Brain microvascular endothelial cell (primary cell): ENCODE measurements around the gene NOTCH1.
"Not testable (repeated sequence)": the region's sequence is repeated elsewhere in the genome, so short reads cannot be mapped to it uniquely, and the experiment has no call there.

Source experiments
- DNase-seq: peaks from one replicate; pipeline ENCODE4 v3.0.0-alpha.2; 2020
- H3K27ac ChIP-seq: fragments of 250-450 bp; sonication (Bioruptor Pico); 2 replicates; pipeline ENCODE4 v1.5.1; 2020; ENCODE audit warnings: mild to moderate bottlenecking, moderate library complexity
- H3K27me3 ChIP-seq: fragments of 250-450 bp; sonication (Bioruptor Pico); replicated peaks from 2 replicates; pipeline ENCODE4 v1.5.1; 2020; ENCODE audit warnings: mild to moderate bottlenecking
- H3K36me3 ChIP-seq: fragments of 250-450 bp; sonication (Bioruptor Pico); replicated peaks from 2 replicates; pipeline ENCODE4 v1.5.1; 2020; ENCODE audit warnings: mild to moderate bottlenecking
- H3K4me3 ChIP-seq: 2 replicates; pipeline ENCODE4 v1.5.1; 2011; ENCODE audit warnings: low read depth, mild to moderate bottlenecking, control low read depth, low read length, moderate library complexity
- CTCF ChIP-seq: IDR thresholded peaks from 2 replicates; pipeline ENCODE4 v1.5.1; 2011; ENCODE audit warnings: low read depth, mild to moderate bottlenecking, moderate library complexity, low read length, control low read depth, inconsistent platforms; ENCODE audit errors: missing control alignments
- in situ Hi-C: cut with HindIII; loops from 2 replicates; pipeline ENCODE4 v1.10.0; 2017; ENCODE audit warnings: low sequenced_read_pairs, low pct_ligation_motif_present

NOTCH1 gene

GRCh38 chr9:136561779-136562178, 15.9 kb upstream of the NOTCH1 start:
- H3K4me3 ChIP-seq = no peak overlapping the region
- in situ Hi-C loops = no loop called here
- TF ChIP-seq CTCF = no peak
- H3K27ac ChIP-seq = no peak overlapping the region
- H3K27me3 ChIP-seq = no peaks in the 10 kb centered on the region
- no peaks in the 10 kb centered on the region for H3K36me3 ChIP-seq
- no peak for DNase-seq

GRCh38 chr9:136560586-136560985, 14.7 kb upstream of the NOTCH1 start:
- in situ Hi-C loops = no loop called here
- no peak overlapping the region for H3K4me3 ChIP-seq
- TF ChIP-seq CTCF = no peak
- DNase-seq = no peak
- H3K27ac ChIP-seq = no peak overlapping the region
- H3K36me3 ChIP-seq = no peaks in the 10 kb centered on the region
- H3K27me3 ChIP-seq = no peaks in the 10 kb centered on the region

GRCh38 chr9:136559371-136559770, 13.5 kb upstream of the NOTCH1 start:
- H3K4me3 ChIP-seq, H3K27ac ChIP-seq, in situ Hi-C loops, H3K36me3 ChIP-seq, DNase-seq, H3K27me3 ChIP-seq: not testable (repeated sequence)

GRCh38 chr9:136558846-136559245, 13.0 kb upstream of the NOTCH1 start:
- H3K36me3 ChIP-seq, DNase-seq, H3K27ac ChIP-seq, H3K4me3 ChIP-seq, in situ Hi-C loops, H3K27me3 ChIP-seq: not testable (repeated sequence)

GRCh38 chr9:136558373-136558772, 12.5 kb upstream of the NOTCH1 start:
- no peak overlapping the region for H3K27ac ChIP-seq
- in situ Hi-C loops = no loop called here
- H3K4me3 ChIP-seq = no peak overlapping the region
- no peak for DNase-seq
- no peak for TF ChIP-seq CTCF
- H3K36me3 ChIP-seq = no peaks in the 10 kb centered on the region
- H3K27me3 ChIP-seq = no peaks in the 10 kb centered on the region

GRCh38 chr9:136557036-136557435, 11.2 kb upstream of the NOTCH1 start:
- Histone ChIP-seq H3K36me3 (no peaks in the 10 kb centered on the region), H3K4me3 (no peak overlapping the region), H3K27me3 (no peaks in the 10 kb centered on the region), H3K27ac (no peak overlapping the region)
- in situ Hi-C loops = no loop called here
- TF ChIP-seq CTCF = no peak
- DNase-seq = no peak

- no peak overlapping the region for H3K27ac ChIP-seq
- no peak for TF ChIP-seq CTCF
- H3K4me3 ChIP-seq = no peak overlapping the region
- in situ Hi-C loops = no loop called here
- H3K27me3 ChIP-seq = no peaks in the 10 kb centered on the region
- no peaks in the 10 kb centered on the region for H3K36me3 ChIP-seq
- DNase-seq = no peak
Observed at GRCh38 chr9:136556166-136556565, 10.3 kb upstream of the NOTCH1 start.
